HG03378 (cell line): ENCODE measurements around the gene DOCK3.
"Not testable (repeated sequence)": the region's sequence is repeated elsewhere in the genome, so short reads cannot be mapped to it uniquely, and the experiment has no call there.

Experiments used
- ATAC-seq: cut with Tn5 transposase; IDR thresholded peaks from one replicate; pipeline ENCODE4 v1.9.1; 2021; ENCODE audit warnings: mild to moderate bottlenecking, moderate library complexity; ENCODE audit not compliant: unreplicated experiment

Gene DOCK3

GRCh38 chr3:51282931-51283330 is 608.2 kb downstream of the DOCK3 start:
- no peak for ATAC-seq

DNA sequence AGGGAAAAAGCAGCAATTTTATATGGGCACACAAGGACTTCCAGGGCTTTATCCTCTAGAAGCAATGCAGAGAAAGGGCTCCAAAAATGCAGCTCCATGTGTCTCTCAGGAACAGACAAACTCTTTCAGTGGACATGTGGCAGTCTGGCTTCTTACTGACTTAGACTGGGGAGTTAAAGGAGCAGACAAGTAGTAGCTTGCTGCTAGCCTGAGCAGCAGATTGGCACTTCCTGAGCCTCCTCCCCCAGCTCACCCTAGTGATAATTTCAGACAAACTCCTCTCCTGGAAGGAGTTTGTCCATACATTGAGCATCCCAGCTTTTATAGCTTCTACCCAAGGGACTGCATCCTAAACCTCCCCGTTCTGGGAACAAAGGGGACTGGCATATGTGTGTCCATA is 608.7 kb downstream of the DOCK3 start:
- ATAC-seq = no peak

DNA sequence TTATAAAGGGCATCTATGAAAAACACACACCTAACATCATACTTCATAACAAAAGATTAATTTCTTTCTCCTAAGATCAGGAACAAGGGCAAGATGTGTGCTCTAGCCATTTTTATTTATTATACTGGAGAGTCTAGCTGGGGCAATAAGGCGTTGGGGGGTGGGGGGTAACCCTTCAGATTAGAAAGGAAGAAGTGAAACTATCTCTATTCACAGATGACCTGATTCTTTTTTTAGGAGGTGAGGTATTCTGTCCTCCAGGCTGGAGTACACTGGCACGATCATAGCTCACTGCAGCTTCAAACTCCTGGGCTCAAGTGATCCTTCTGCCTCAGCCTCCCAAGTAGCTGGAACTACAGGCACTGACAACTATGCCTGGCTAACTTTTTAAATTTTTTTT is 620.9 kb downstream of the DOCK3 start:
- peak; percentile 91 for ATAC-seq

DNA sequence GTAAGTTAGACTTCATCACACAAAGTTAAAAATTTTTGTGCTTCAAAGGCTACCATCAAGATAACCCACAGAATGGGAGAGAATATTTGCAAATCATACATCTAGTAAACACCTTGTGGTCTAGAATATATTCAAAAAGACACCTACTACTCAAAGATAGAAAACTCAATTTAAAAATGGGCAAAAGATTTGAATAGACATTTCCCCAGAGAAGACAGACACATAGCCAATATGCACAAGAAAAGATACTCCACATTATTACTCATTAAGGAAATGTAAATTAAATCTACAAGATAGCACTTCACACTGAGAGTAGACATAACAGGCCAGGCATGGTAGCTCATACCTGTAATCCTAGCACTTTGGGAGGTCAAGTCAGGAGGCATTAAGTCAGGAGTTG is 622.6 kb downstream of the DOCK3 start:
- no peak for ATAC-seq

- no peak for ATAC-seq
These were observed 629.5 kb downstream of the DOCK3 start for GRCh38 chr3:51304230-51304629.

GRCh38 chr3:51306093-51306492 is 631.4 kb downstream of the DOCK3 start:
- ATAC-seq = no peak

DNA sequence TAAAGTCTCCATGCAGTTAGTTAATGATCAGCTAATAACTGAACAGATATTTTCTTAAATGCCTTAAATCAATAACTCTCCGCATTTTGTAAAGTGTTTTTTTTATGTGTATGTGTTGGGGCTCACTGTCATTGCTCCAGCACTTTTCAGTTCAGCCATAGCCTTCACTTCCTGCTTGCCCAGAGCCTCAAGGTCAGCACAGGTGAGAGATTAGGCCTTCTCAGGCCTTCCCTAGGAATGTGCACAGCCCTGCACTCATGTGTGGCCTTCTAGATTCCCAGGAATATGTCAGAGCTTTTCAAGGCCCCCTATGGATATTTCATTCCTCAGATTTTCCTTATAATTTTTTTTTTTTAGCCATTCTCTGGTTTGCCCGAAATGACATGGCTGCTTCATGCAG is 632.7 kb downstream of the DOCK3 start:
- ATAC-seq = no peak

GRCh38 chr3:51307945-51308607 is 633.3 kb downstream of the DOCK3 start:
- not testable (repeated sequence) for ATAC-seq

DNA sequence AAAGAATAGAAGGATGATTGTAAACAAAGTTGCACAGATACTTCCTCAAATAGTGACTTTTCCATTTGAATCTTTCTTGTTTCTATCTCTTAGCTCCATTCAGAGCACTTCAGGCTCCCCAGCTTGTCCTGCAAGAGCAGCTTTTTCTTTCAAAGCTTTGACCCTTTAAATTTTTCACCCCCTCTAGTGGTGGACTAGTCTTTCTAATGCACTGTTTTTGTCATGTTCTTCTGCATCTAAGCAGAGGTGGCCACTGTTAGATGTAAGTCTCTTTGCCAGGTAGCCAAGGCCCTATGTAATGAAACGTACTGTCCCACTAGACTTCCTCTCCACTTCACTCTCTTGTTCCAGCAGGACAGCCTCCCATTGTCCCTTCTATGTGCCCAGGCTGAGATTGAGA is 636.3 kb downstream of the DOCK3 start:
- no peak for ATAC-seq

- ATAC-seq = no peak
These were observed 653.5 kb downstream of the DOCK3 start for GRCh38 chr3:51328206-51328605.

- no peak for ATAC-seq
These were observed 655.3 kb downstream of the DOCK3 start for GRCh38 chr3:51330046-51330445.

- ATAC-seq = no peak
These were observed 657.4 kb downstream of the DOCK3 start for GRCh38 chr3:51332156-51332555.

- no peak for ATAC-seq
These were observed 658.3 kb downstream of the DOCK3 start for GRCh38 chr3:51333021-51333420.

GRCh38 chr3:51336261-51336660 is 661.5 kb downstream of the DOCK3 start:
- no peak for ATAC-seq

DNA sequence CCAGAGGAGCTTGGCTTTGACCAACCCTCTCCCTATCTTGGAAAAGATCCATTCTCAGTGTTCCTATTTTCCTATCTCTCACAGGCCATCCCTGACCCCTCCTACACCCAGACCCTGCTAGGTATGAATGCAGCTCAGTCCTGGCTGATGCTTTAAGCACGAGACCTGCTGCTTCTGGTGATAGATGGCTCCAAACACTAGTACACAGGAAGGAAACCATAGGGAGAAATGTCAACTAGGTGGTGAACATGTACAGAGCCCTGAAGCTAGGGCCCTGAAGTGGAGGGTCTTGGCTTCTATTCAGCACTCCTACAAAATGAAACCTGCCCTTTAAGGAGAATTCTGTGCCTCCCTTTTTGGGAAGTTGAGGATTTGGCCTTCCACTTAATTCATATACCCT is 662.9 kb downstream of the DOCK3 start:
- no peak for ATAC-seq

- ATAC-seq = no peak
These were observed 663.9 kb downstream of the DOCK3 start for GRCh38 chr3:51338632-51339031.

GRCh38 chr3:51340013-51340829 is 665.5 kb downstream of the DOCK3 start:
- ATAC-seq = no peak

GRCh38 chr3:51340989-51341636 is 666.4 kb downstream of the DOCK3 start:
- ATAC-seq = no peak

GRCh38 chr3:51343918-51344687 is 669.4 kb downstream of the DOCK3 start:
- no peak for ATAC-seq

DNA sequence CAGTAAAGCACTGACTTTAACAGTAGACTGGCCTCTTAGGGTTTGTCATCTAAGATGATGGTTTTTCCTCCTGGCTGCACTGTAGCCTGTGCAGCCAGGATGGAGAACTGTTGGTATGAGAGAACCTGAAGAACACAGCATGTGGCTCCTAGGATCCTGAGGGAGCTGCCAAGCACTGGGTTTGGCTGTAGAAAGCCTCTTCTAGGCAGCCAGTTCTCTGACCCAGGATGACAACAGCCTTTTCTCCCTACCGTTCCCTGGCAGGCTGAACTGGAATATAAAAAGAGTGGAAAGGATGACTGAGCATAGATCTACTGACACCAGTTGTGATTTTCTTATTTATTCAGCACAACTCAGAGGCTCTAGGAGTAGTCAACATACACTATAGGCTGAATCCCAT is 676.0 kb downstream of the DOCK3 start:
- ATAC-seq = no peak

GRCh38 chr3:51353131-51353530 is 678.4 kb downstream of the DOCK3 start:
- ATAC-seq = no peak
